Neural progenitor cell (in vitro differentiated cells): Measurements from ENCODE around the gene TTLL8.

ENCODE experiments used
- CTCF ChIP-seq: fragments of 200-600 bp; sonication (generic); IDR thresholded peaks from 2 replicates; pipeline ENCODE4 v1.5.1; 2017; ENCODE audit warnings: antibody characterized with exemption, mild to moderate bottlenecking
- EZH2 ChIP-seq: fragments of 200-600 bp; sonication (generic); IDR thresholded peaks from 2 replicates; pipeline ENCODE4 v1.6.1; 2017; ENCODE audit warnings: antibody characterized with exemption, mild to moderate bottlenecking, moderate library complexity

DNA sequence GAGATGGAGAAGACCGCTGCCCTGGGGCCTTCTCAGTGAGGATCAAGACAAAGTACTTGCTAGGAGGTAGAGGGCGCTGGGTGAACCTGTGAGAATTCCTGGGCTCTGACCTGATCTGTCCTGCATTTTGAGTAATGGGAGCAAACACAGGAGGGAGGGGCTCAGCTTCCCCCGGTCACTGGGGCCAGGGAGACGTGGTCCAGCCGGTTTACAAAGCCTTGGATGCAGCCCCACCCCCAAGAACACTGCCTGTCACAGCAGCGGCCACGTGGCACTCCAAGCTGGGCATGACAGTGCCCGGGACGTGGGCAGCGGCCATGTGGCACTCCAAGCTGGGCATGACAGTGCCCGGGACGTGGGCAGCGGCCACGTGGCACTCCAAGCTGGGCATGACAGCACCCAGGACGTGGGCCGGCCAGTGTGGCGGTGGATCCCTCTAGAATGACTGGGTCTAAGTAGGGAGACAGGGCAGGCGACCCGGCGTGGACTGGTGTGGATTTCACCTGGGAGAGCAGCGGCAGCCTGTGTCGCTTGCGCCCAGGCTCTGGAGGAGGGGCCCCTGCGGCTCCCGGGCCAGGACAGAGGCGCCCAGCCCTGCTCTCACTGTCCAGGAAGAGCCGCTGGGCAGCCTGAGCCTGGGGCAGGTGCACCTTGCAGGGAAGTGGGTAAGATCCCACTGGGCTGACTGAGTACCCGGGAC lies 2.5 kb upstream of the TTLL8 start:
- no peak for TF ChIP-seq CTCF
- no peak for TF ChIP-seq EZH2
